Measurements from ENCODE around the gene MRPL43.

The MRPL43 gene

GRCh38 chr10:100969187-100970075 lies 17.9 kb downstream of the MRPL43 start, which contains the start of gene SEMA4G:
Gene SEMA4G, plus strand, starts transcription at chr10:100969504. Its CDS starts 3,409 bp downstream, at chr10:100972913.
- in situ Hi-C loops (cut with MboI; ENCODE audit: low sequenced_read_pairs) = no loop called here

GRCh38 chr10:100968863-100969186 lies 18.5 kb downstream of the MRPL43 start:
- in situ Hi-C loops (cut with MboI; ENCODE audit: low sequenced_read_pairs) = no loop called here

DNA sequence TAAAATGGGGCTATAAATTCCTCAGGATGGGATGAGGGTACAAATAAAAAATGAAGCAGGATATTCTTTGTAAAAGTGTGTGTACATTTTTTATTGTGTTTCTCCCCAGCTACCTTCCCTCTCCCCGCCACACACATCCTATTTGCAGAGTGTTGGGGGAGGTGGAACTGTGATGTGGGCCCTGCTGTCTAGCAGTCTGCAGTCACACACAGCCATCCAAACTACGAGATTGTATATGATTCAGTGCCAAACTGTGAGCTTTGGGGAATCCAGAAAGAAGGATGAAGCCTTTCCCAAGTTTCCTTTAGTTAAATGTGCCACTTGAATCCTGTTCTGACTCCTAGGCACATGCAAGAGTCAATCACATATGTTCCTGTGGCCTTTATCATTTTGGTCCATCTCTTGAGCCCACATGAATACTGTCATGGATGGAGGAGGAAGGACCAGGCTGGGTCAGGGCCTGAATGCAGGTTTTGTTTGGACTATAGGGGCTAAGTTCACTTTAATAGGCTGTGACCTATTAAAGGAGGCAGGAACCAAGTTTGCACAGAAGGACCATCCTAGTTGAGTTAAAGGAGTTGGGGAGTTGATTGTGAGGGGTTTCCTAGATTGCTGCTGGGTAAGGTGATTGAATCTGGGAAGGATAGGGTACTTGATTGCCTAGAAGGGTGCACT lies 19.1 kb downstream of the MRPL43 start:
- in situ Hi-C loops (cut with MboI; ENCODE audit: low sequenced_read_pairs) = no loop called here

GRCh38 chr10:100967332-100967731 lies 20.0 kb downstream of the MRPL43 start:
- in situ Hi-C loops (cut with MboI; ENCODE audit: low sequenced_read_pairs) = no loop called here

DNA sequence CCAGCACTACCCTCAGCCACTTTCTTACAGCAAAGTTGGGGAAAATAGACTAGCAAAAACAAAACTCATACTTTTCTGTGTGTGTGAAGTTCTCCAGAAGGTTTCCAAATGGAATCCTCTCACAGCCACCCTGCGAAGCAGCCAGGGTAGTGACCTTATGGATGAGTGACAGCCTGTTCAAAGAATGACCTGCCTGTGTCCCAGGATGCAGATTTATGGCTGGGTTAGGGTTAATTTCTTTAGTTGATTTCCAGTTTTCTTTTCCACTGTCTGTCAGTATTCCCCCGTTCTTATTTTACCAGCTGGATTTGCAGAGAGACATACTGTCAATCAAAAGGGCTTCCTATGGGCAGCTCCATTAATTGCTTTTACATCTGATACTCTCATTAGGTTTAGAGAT lies 20.4 kb downstream of the MRPL43 start:
- in situ Hi-C loops (cut with MboI; ENCODE audit: low sequenced_read_pairs) = no loop called here

DNA sequence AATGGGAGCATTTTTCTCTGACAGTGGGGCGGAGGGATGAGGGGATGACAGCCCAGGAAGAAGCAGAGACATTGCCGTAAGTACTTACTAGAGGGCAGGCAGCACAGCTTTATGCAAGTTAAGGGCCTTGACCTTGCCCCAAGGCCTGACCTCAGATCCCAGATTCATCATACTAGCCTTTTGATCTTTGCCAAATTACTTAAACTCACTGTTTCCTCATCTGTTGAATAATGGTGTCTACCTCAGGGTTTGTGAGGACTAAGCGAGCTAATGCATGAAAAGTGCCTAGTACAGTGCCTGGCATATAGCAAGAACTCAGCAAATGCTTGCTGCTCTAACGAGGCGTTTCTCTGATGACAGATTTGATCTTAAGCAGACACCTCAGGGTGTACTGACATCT lies 21.5 kb downstream of the MRPL43 start:
- in situ Hi-C loops (cut with MboI; ENCODE audit: low sequenced_read_pairs) = no loop called here

DNA sequence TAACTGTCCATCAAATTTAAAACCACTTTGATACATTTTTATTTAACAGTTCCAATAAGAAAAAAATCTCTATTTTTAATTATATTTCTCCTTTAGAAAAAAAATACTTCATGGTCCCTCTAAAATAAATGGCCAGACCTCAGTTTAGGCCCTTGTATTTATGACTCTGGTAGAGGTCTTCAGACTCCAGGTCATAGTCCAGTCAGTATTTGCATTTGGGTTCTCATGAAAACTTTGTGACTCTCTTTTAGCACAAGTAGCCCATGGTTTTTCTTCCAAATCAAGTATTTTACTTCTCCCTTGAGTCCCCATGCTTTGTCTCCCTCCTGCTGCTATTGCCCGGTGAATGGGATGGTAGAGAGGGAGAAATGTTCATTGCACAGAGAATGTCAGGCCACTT lies 23.5 kb downstream of the MRPL43 start:
- in situ Hi-C loops (cut with MboI; ENCODE audit: low sequenced_read_pairs) = no loop called here

GRCh38 chr10:100962351-100963080 lies 24.8 kb downstream of the MRPL43 start:
- in situ Hi-C loops (cut with MboI; ENCODE audit: low sequenced_read_pairs) = no loop called here

GRCh38 chr10:100960251-100960650 lies 27.0 kb downstream of the MRPL43 start:
- in situ Hi-C loops (cut with MboI; ENCODE audit: low sequenced_read_pairs) = no loop called here

GRCh38 chr10:100948916-100949315 lies 38.4 kb downstream of the MRPL43 start:
- in situ Hi-C loops (cut with MboI; ENCODE audit: low sequenced_read_pairs) = no loop called here

GRCh38 chr10:100945754-100946153 lies 41.5 kb downstream of the MRPL43 start:
- in situ Hi-C loops (cut with MboI; ENCODE audit: low sequenced_read_pairs) = no loop called here

DNA sequence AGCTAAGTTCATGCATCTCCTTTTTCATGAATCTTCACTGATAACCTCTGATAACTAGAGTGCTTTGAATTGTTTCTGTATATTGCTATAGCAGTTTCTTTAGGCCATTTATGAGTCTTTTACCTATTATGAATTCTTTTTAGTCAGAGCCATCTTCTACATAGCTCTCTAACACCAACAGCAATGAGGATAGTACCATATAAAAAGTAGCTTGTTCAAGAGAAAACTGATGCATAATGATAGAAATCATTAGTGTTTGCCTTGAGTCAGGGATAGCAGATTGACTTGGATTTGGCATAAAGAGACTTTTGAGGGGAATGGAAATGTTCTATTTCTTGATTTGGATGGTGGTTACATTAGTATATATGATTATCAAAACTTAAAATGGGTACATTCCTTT lies 43.8 kb downstream of the MRPL43 start:
- in situ Hi-C loops (cut with MboI; ENCODE audit: low sequenced_read_pairs) = no loop called here

DNA sequence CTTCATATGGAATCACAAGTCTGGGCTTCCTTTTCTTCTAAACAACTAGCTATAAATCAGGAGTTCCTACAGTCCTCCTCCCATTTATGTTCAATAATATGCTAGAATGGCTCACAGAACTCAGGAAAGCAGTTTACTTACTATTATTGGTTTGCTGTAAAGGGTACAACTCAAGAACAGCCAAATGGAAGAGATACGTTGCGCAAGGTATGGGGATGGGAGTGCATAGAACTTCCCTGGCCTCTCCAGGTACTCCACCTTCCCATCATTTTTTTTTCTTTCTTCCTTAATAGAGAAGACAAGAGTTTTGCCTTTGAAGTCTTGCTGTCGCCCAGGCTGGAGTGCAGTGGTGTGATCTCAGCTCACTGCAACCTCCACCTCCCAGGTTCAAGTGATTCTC lies 45.1 kb downstream of the MRPL43 start:
- in situ Hi-C loops (cut with MboI; ENCODE audit: low sequenced_read_pairs) = no loop called here

- in situ Hi-C loops (cut with MboI; ENCODE audit: low sequenced_read_pairs) = no loop called here
These were observed 47.4 kb downstream of the MRPL43 start for GRCh38 chr10:100939763-100940344.
